GM12878 (cell line): ENCODE measurements around the gene SLC9A7. TPM values are rescaled to one million over a fixed set of nuclear protein-coding genes. Genes with fewer than 3 reads are reported as not detected.

Experiments used
- ATAC-seq: fragments of 200-7000 bp; cut with Tn5 transposase; 3 replicates; pipeline ENCODE4 v1.9.1; 2020; ENCODE audit warnings: mild to moderate bottlenecking, moderate library complexity
- BruUV-seq: library from RNA; stranded (reverse); fragments of 400-500 nt; replicated peaks from 2 replicates; lab custom pipeline; 2021; lab: Mats Ljungman, UMichigan
- CTCF ChIA-PET: fragments of 300-600 bp; sonication (Branson Sonifier 250); formaldehyde crosslinking; extraction: SDS; loops from one replicate; lab custom pipeline; 2021; ENCODE audit warnings: inconsistent platforms; lab: Yijun Ruan, JAX
- POLR2A ChIA-PET: fragments of 350-600 bp; formaldehyde crosslinking; extraction: SDS; loops from one replicate; lab custom pipeline; 2021; ENCODE audit warnings: inconsistent platforms; lab: Charles Lee
- RAD21 ChIA-PET: fragments of 300-600 bp; sonication (Branson Sonifier 250); formaldehyde crosslinking; loops from one replicate; lab custom pipeline; 2023; ENCODE audit warnings: antibody characterized with exemption; ENCODE audit not compliant: unreplicated experiment; lab: Charles Lee
- SMC1A ChIA-PET: fragments of 300-600 bp; sonication (Branson Sonifier 250); formaldehyde crosslinking; loops from one replicate; lab custom pipeline; 2023; ENCODE audit not compliant: unreplicated experiment, uncharacterized antibody; lab: Charles Lee
- DNase-seq: peaks from one replicate; pipeline ENCODE4 v3.0.0-alpha.2; 2011; ENCODE audit warnings: low read depth, low spot score
- FAIRE-seq: peaks from 3 replicates; lab custom pipeline; 2011; peaks lifted over from hg19 to GRCh38; lab: Jason Lieb, UNC
- H2AFZ ChIP-seq: 2 replicates; pipeline ENCODE4 v1.6.0; 2011; ENCODE audit warnings: low read depth, low read length, control low read depth; ENCODE audit not compliant: control insufficient read depth
- H3K27ac ChIP-seq: 2 replicates; pipeline ENCODE4 v1.5.1; 2011; ENCODE audit warnings: control low read depth; ENCODE audit not compliant: control insufficient read depth, insufficient read depth
- H3K27me3 ChIP-seq, 2 experiments: replicated peaks in 1 of 2; 2 replicates each; pipeline versions ENCODE4 v1.6.0 to v1.6.1; 2011; ENCODE audit warnings: low read length in 1 of 2; ENCODE audit not compliant: control insufficient read depth in 2 of 2, insufficient read depth in 2 of 2
- H3K36me3 ChIP-seq, 2 experiments: 2 replicates each; pipeline ENCODE4 v1.5.1; 2011; ENCODE audit warnings: low read length in 1 of 2; ENCODE audit not compliant: control insufficient read depth in 2 of 2, insufficient read depth in 2 of 2
- H3K4me1 ChIP-seq: 2 replicates; pipeline ENCODE4 v1.6.1; 2011; ENCODE audit warnings: mild to moderate bottlenecking, low read length, moderate library complexity, mixed read lengths; ENCODE audit not compliant: control insufficient read depth, insufficient read depth
- H3K4me2 ChIP-seq: 2 replicates; pipeline ENCODE4 v1.6.0; 2011; ENCODE audit warnings: control low read depth; ENCODE audit not compliant: control insufficient read depth, insufficient read depth
- H3K4me3 ChIP-seq: fragments of 200-600 bp; sonication (generic); 2 replicates; pipeline ENCODE4 v1.5.1; 2016
- H3K79me2 ChIP-seq: 2 replicates; pipeline ENCODE4 v1.6.0; 2011; ENCODE audit warnings: low read length; ENCODE audit not compliant: control insufficient read depth, insufficient read depth
- H3K9ac ChIP-seq: 2 replicates; pipeline ENCODE4 v1.8.0; 2011; ENCODE audit warnings: low read length, control low read depth, mixed read lengths; ENCODE audit not compliant: control insufficient read depth, insufficient read depth
- H3K9me3 ChIP-seq: replicated peaks from 3 replicates; pipeline ENCODE4 v1.5.1; 2011; ENCODE audit warnings: mild to moderate bottlenecking, low read length; ENCODE audit not compliant: control insufficient read depth, insufficient read depth
- H4K20me1 ChIP-seq: 2 replicates; pipeline ENCODE4 v1.6.0; 2011; ENCODE audit not compliant: control insufficient read depth, insufficient read depth
- CBX5 ChIP-seq: sonication (generic); IDR thresholded peaks from 2 replicates; pipeline ENCODE4 v1.6.1; 2016; ENCODE audit warnings: low read depth, moderate library complexity, mild to moderate bottlenecking, inconsistent platforms
- CREM ChIP-seq: IDR thresholded peaks from 2 replicates; pipeline ENCODE4 v1.6.1; 2014; ENCODE audit warnings: antibody characterized with exemption, low read depth
- KLF5 ChIP-seq: fragments of 450-650 bp; IDR thresholded peaks from 2 replicates; pipeline ENCODE4 v1.6.1; 2014; ENCODE audit warnings: mild to moderate bottlenecking; ENCODE audit not compliant: partially characterized antibody
- MTA2 ChIP-seq: fragments of 450-650 bp; IDR thresholded peaks from 2 replicates; pipeline ENCODE4 v1.6.1; 2016; ENCODE audit warnings: low read depth, mild to moderate bottlenecking, moderate library complexity
- NR2F1 ChIP-seq: fragments of 450-650 bp; conservative IDR thresholded peaks from 2 replicates; pipeline ENCODE4 v1.6.1; 2017; ENCODE audit warnings: mild to moderate bottlenecking
- POU2F2 ChIP-seq: IDR thresholded peaks from 3 replicates; pipeline ENCODE4 v1.6.1; 2011; ENCODE audit warnings: low read depth, mild to moderate bottlenecking, low read length, borderline replicate concordance
- RB1 ChIP-seq: fragments of 450-650 bp; formaldehyde crosslinking; IDR thresholded peaks from 2 replicates; pipeline ENCODE4 v1.6.1; 2017; ENCODE audit warnings: mild to moderate bottlenecking, borderline replicate concordance
- SMAD5 ChIP-seq: IDR thresholded peaks from 2 replicates; pipeline ENCODE4 v1.6.1; 2016; ENCODE audit warnings: antibody characterized with exemption, low read depth
- ZNF274 ChIP-seq: IDR thresholded peaks from one replicate; pipeline ENCODE4 v1.8.0; 2011; ENCODE audit not compliant: insufficient read length, insufficient read depth
- ZZZ3 ChIP-seq: IDR thresholded peaks from 2 replicates; pipeline ENCODE4 v1.6.1; 2011; ENCODE audit warnings: low read depth; ENCODE audit not compliant: control insufficient read depth, insufficient read length
- WGBS: methylation state at CpG from one replicate; pipeline ENCODE4 v1.1.6; 2016; ENCODE audit warnings: low lambda C conversion rate; ENCODE audit not compliant: insufficient replicate concordance, insufficient coverage; ENCODE audit errors: missing lambda C conversion rate; 5-methylcytosine and 5-hydroxymethylcytosine counted together
- in situ Hi-C: fragments of 300-500 bp; cut with MboI; formaldehyde crosslinking; loops from 9 replicates; pipeline ENCODE4 v1.14.3; 2018; ENCODE audit warnings: mixed read lengths
- intact Hi-C: fragments of 100-400 bp; cut with micrococcal nuclease; formaldehyde crosslinking; loops from one replicate; pipeline ENCODE4 v1.14.2; 2022; ENCODE audit not compliant: unreplicated experiment
- polyA plus RNA-seq, 11 experiments: library from polyadenylated mRNA; depleted of rRNA in 4 of 11; unstranded in 6 of 11; stranded (reverse) in 5 of 11; fragments of >200 nt; fragmentation: Nextera tagmentation in 4 of 11; fragmentation: Illumina TruSeq in 1 of 11; extraction: Ambion mirVana in 4 of 11; extraction: Trizol in 1 of 11; gene quantifications; 1 replicate in 1 of 11; 2 replicates in 10 of 11; pipeline versions ENCODE4 v1.2.1 to v1.2.3, GENCODE V29; 2011 to 2016; ENCODE audit warnings: inconsistent platforms in 2 of 11, missing spikeins in 2 of 11, low read depth in 1 of 11
- total RNA-seq, 4 experiments: library from RNA; depleted of rRNA in 3 of 4; stranded (reverse); fragments of >200 nt in 3 of 4; fragmentation: Illumina TruSeq in 1 of 4; extraction: Trizol in 1 of 4; gene quantifications; 2 replicates each; pipeline versions ENCODE4 v1.2.1 to v1.2.3, GENCODE V29; 2013 to 2021

SLC9A7 gene
- total and polyA plus RNA-seq, 10 of the 15 experiments (the other 5 are each of a cell fraction or from before 2014, with no cell fraction given), result 5.0 to 62.8 (median 30.5) TPM

GRCh38 chrX:46770000-46770816 is 11.3 kb upstream of the SLC9A7 start:
- 33% methylated on average over 4 of the region's 4 CpGs for WGBS
- no peak for FAIRE-seq
- Histone ChIP-seq H4K20me1 (no peaks in the 10 kb centered on the region), H3K9me3 (no peaks in the 10 kb centered on the region), H3K27ac (no peak overlapping the region), H3K4me3 (no peak overlapping the region), H3K79me2 (no peaks in the 10 kb centered on the region), H3K4me1 (no peaks in the 10 kb centered on the region), H2AFZ (no peak overlapping the region), H3K27me3 (0 out of 4 replicates have a peak, but pooled peaks cover 0 to 3% of the 10 kb centered on the region in 2 experiments), H3K36me3 (no peaks in the 10 kb centered on the region), H3K4me2 (no peak overlapping the region), H3K9ac (no peak overlapping the region)
- SMC1A ChIA-PET, result interaction anchor here (0.9 to 2.3 kb wide), 3 partner anchors 10 to 21 kb away, joined by 3 to 9 read pairs (median 3); no protein-coding TSS in a partner anchor
- no peak for ATAC-seq
- CTCF ChIA-PET, result interaction anchor here (1.1 to 3.1 kb wide), 5 partner anchors 10 to 324 kb away, joined by 3 to 17 read pairs (median 3); no protein-coding TSS in a partner anchor
- TF ChIP-seq SMAD5 (no peak), ZNF274 (no peak), MTA2 (no peak), ZZZ3 (no peak)
- POLR2A ChIA-PET, result interaction anchor here (1.1 to 2.0 kb wide), 2 partner anchors 10 kb away, joined by 3 to 6 read pairs; no protein-coding TSS in a partner anchor
- BruUV-seq, result no TSS peak
- intact Hi-C loops (no loop called here), in situ Hi-C loops (no loop called here)
- RAD21 ChIA-PET, result no interaction called here
- no peak for DNase-seq

GRCh38 chrX:46762963-46763362 is 4.0 kb upstream of the SLC9A7 start:
- FAIRE-seq (no peak), ATAC-seq (no peak), DNase-seq (no peak)
- Histone ChIP-seq H3K4me3 (no peak overlapping the region), H3K9ac (no peak overlapping the region), H3K79me2 (peaks cover 12% of the 10 kb centered on the region), H3K4me2 (no peak overlapping the region), H3K27me3 (no peaks in the 10 kb centered on the region), H3K9me3 (peaks cover 4% of the 10 kb centered on the region), H4K20me1 (no peaks in the 10 kb centered on the region), H2AFZ (no peak overlapping the region), H3K4me1 (no peaks in the 10 kb centered on the region), H3K36me3 (no peaks in the 10 kb centered on the region), H3K27ac (no peak overlapping the region)
- CTCF ChIA-PET, result interaction anchor here (8.4 kb wide), 1 partner anchor 32 kb away, joined by 110 read pairs; no protein-coding TSS in a partner anchor
- RAD21 ChIA-PET, result no interaction called here
- TF ChIP-seq NR2F1 (no peak), KLF5 (no peak), POU2F2 (no peak), CREM (no peak), RB1 (no peak), CBX5 (no peak)
- no TSS peak for BruUV-seq
- SMC1A ChIA-PET, result interaction anchor here (4.4 kb wide), 1 partner anchor 34 kb away, joined by 28 read pairs; no protein-coding TSS in a partner anchor
- POLR2A ChIA-PET, result no interaction called here
- in situ Hi-C loops (no loop called here), intact Hi-C loops (no loop called here)
- WGBS, result 0% methylated on average over 1 of the region's 1 CpG
